Activated naive CD4-positive, alpha-beta T cell treated with anti-CD3 and anti-CD28 coated beads, Interleukin-2, amount 10 ng/mL, durations not matched to agents 7 days and 5 days (primary cell): Measurements from ENCODE around the gene COMP.
"Not testable (repeated sequence)": the region's sequence is repeated elsewhere in the genome, so short reads cannot be mapped to it uniquely, and the experiment has no call there.

Source experiments
- CTCF ChIA-PET: fragments of 350-600 bp; sonication (Branson Sonifier 250); formaldehyde crosslinking; loops from one replicate; lab custom pipeline; 2021; ENCODE audit warnings: antibody characterized with exemption; lab: Charles Lee
- DNase-seq: peaks from one replicate; pipeline ENCODE4 v3.0.0-alpha.2; 2020
- H3K27ac Mint-ChIP-seq: one replicate; pipeline ENCODE4 v1.8.0; 2021; ENCODE audit warnings: mild to moderate bottlenecking, moderate library complexity, mixed read lengths
- H3K27me3 Mint-ChIP-seq: one replicate; pipeline ENCODE4 v1.8.0; 2021; ENCODE audit warnings: mild to moderate bottlenecking, mixed read lengths
- H3K36me3 Mint-ChIP-seq: one replicate; pipeline ENCODE4 v1.8.0; 2021; ENCODE audit warnings: mixed read lengths
- H3K4me1 Mint-ChIP-seq: one replicate; pipeline ENCODE4 v1.8.0; 2021; ENCODE audit warnings: mixed read lengths
- H3K4me3 Mint-ChIP-seq: one replicate; pipeline ENCODE4 v1.8.0; 2021; ENCODE audit warnings: mild to moderate bottlenecking, moderate library complexity, mixed read lengths
- H3K9me3 Mint-ChIP-seq: one replicate; pipeline ENCODE4 v1.8.0; 2021; ENCODE audit warnings: mixed read lengths

The COMP gene

GRCh38 chr19:18815673-18816072 is 24.6 kb upstream of the COMP start:
- Mint-ChIP-seq H3K27ac (no peak overlapping the region), H3K4me1 (no peaks in the 10 kb centered on the region), H3K27me3 (peaks cover 17% of the 10 kb centered on the region), H3K36me3 (no peaks in the 10 kb centered on the region), H3K4me3 (no peak overlapping the region), H3K9me3 (no peaks in the 10 kb centered on the region)
- no peak for DNase-seq
- CTCF ChIA-PET: no interaction called here

- CTCF ChIA-PET: interaction anchor here (1.3 kb wide), 1 partner anchor 226 kb away, joined by 3 read pairs; no protein-coding TSS in a partner anchor
- DNase-seq: no peak
- H3K27me3 Mint-ChIP-seq: peaks cover 25% of the 10 kb centered on the region
- H3K36me3 Mint-ChIP-seq: no peaks in the 10 kb centered on the region
- no peak overlapping the region for H3K4me3 Mint-ChIP-seq
- no peak overlapping the region for H3K27ac Mint-ChIP-seq
- no peaks in the 10 kb centered on the region for H3K9me3 Mint-ChIP-seq
- peaks cover 3% of the 10 kb centered on the region for H3K4me1 Mint-ChIP-seq
These were observed 23.0 kb upstream of the COMP start for GRCh38 chr19:18814063-18814462.

- H3K27me3 Mint-ChIP-seq: peaks cover 40% of the 10 kb centered on the region
- CTCF ChIA-PET: interaction anchor here (0.7 to 1.0 kb wide), 2 partner anchors 35 to 54 kb away, joined by 3 read pairs; no protein-coding TSS in a partner anchor
- not testable (repeated sequence) for H3K9me3 Mint-ChIP-seq, H3K4me3 Mint-ChIP-seq, H3K27ac Mint-ChIP-seq, H3K4me1 Mint-ChIP-seq, DNase-seq, H3K36me3 Mint-ChIP-seq
These were observed 20.5 kb upstream of the COMP start for GRCh38 chr19:18811638-18812037.

GRCh38 chr19:18809149-18809868 is 18.2 kb upstream of the COMP start:
- Mint-ChIP-seq H3K4me3 (no peak overlapping the region), H3K27ac (no peak overlapping the region), H3K4me1 (peaks cover 3% of the 10 kb centered on the region), H3K36me3 (no peaks in the 10 kb centered on the region), H3K9me3 (no peaks in the 10 kb centered on the region), H3K27me3 (peaks cover 42% of the 10 kb centered on the region)
- CTCF ChIA-PET: no interaction called here
- no peak for DNase-seq

- Mint-ChIP-seq H3K27ac (no peak overlapping the region), H3K36me3 (no peaks in the 10 kb centered on the region), H3K27me3 (peaks cover 47% of the 10 kb centered on the region), H3K4me3 (no peak overlapping the region), H3K9me3 (no peaks in the 10 kb centered on the region), H3K4me1 (peaks cover 3% of the 10 kb centered on the region)
- CTCF ChIA-PET: no interaction called here
- no peak for DNase-seq
These were observed 16.8 kb upstream of the COMP start for GRCh38 chr19:18807861-18808331.

- H3K27ac Mint-ChIP-seq: no peak overlapping the region
- CTCF ChIA-PET: no interaction called here
- H3K4me1 Mint-ChIP-seq: peaks cover 3% of the 10 kb centered on the region
- H3K9me3 Mint-ChIP-seq: no peaks in the 10 kb centered on the region
- DNase-seq: no peak
- peaks cover 32% of the 10 kb centered on the region for H3K27me3 Mint-ChIP-seq
- no peak overlapping the region for H3K4me3 Mint-ChIP-seq
- no peaks in the 10 kb centered on the region for H3K36me3 Mint-ChIP-seq
These were observed 13.5 kb upstream of the COMP start for GRCh38 chr19:18804643-18805042.

GRCh38 chr19:18804139-18804601 is 13.1 kb upstream of the COMP start:
- Mint-ChIP-seq H3K27ac (no peak overlapping the region), H3K4me1 (no peaks in the 10 kb centered on the region)

GRCh38 chr19:18803550-18804138 is 12.5 kb upstream of the COMP start:
- CTCF ChIA-PET: interaction anchor here (1.0 kb wide), 1 partner anchor 63 kb away, joined by 5 read pairs; no protein-coding TSS in a partner anchor
- Mint-ChIP-seq H3K4me1 (no peaks in the 10 kb centered on the region), H3K9me3 (no peaks in the 10 kb centered on the region), H3K4me3 (no peak overlapping the region), H3K27me3 (peaks cover 22% of the 10 kb centered on the region), H3K36me3 (no peaks in the 10 kb centered on the region), H3K27ac (no peak overlapping the region)
- DNase-seq: no peak

More at GRCh38 chr19:18804139-18804601, 13.1 kb upstream of the COMP start:
- H3K9me3 Mint-ChIP-seq: no peaks in the 10 kb centered on the region
- H3K27me3 Mint-ChIP-seq: peaks cover 27% of the 10 kb centered on the region
- H3K36me3 Mint-ChIP-seq: no peaks in the 10 kb centered on the region
- CTCF ChIA-PET: interaction anchor here (1.0 kb wide), 1 partner anchor 62 kb away, joined by 5 read pairs; no protein-coding TSS in a partner anchor
- no peak overlapping the region for H3K4me3 Mint-ChIP-seq
- no peak for DNase-seq

GRCh38 chr19:18802354-18802753 is 11.2 kb upstream of the COMP start:
- no peak for DNase-seq
- CTCF ChIA-PET: no interaction called here
- Mint-ChIP-seq H3K36me3 (no peaks in the 10 kb centered on the region), H3K9me3 (no peaks in the 10 kb centered on the region), H3K4me3 (no peak overlapping the region), H3K4me1 (no peaks in the 10 kb centered on the region), H3K27ac (no peak overlapping the region), H3K27me3 (peaks cover 9% of the 10 kb centered on the region)

GRCh38 chr19:18800636-18801035 is 9.5 kb upstream of the COMP start:
- H3K4me1 Mint-ChIP-seq: no peaks in the 10 kb centered on the region
- DNase-seq: no peak
- CTCF ChIA-PET: no interaction called here
- H3K27me3 Mint-ChIP-seq: peaks cover 7% of the 10 kb centered on the region
- H3K27ac Mint-ChIP-seq: no peak overlapping the region
- H3K4me3 Mint-ChIP-seq: no peak overlapping the region
- H3K9me3 Mint-ChIP-seq: no peaks in the 10 kb centered on the region
- no peaks in the 10 kb centered on the region for H3K36me3 Mint-ChIP-seq

- H3K36me3 Mint-ChIP-seq: no peaks in the 10 kb centered on the region
- no peak for DNase-seq
- H3K9me3 Mint-ChIP-seq: no peaks in the 10 kb centered on the region
- H3K4me1 Mint-ChIP-seq: no peaks in the 10 kb centered on the region
- no peak overlapping the region for H3K4me3 Mint-ChIP-seq
- CTCF ChIA-PET: no interaction called here
- no peak overlapping the region for H3K27ac Mint-ChIP-seq
- H3K27me3 Mint-ChIP-seq: peaks cover 7% of the 10 kb centered on the region
These were observed 9.0 kb upstream of the COMP start for GRCh38 chr19:18800079-18800478.

GRCh38 chr19:18799389-18799970 is 8.4 kb upstream of the COMP start:
- Mint-ChIP-seq H3K4me3 (no peak overlapping the region), H3K27ac (no peak overlapping the region), H3K9me3 (no peaks in the 10 kb centered on the region), H3K4me1 (no peaks in the 10 kb centered on the region), H3K27me3 (peaks cover 7% of the 10 kb centered on the region), H3K36me3 (no peaks in the 10 kb centered on the region)
- DNase-seq: no peak
- CTCF ChIA-PET: no interaction called here

- DNase-seq: no peak
- CTCF ChIA-PET: interaction anchor here (0.7 kb wide), 1 partner anchor 68 kb away, joined by 3 read pairs; no protein-coding TSS in a partner anchor
- Mint-ChIP-seq H3K27me3 (no peaks in the 10 kb centered on the region), H3K36me3 (no peaks in the 10 kb centered on the region), H3K4me1 (no peaks in the 10 kb centered on the region), H3K4me3 (no peak overlapping the region), H3K27ac (no peak overlapping the region), H3K9me3 (no peaks in the 10 kb centered on the region)
These were observed 7.6 kb upstream of the COMP start for GRCh38 chr19:18798384-18799352.

- H3K27ac Mint-ChIP-seq: no peak overlapping the region
- H3K9me3 Mint-ChIP-seq: no peaks in the 10 kb centered on the region
- H3K4me1 Mint-ChIP-seq: no peaks in the 10 kb centered on the region
- CTCF ChIA-PET: no interaction called here
- no peak overlapping the region for H3K4me3 Mint-ChIP-seq
- DNase-seq: no peak
- no peaks in the 10 kb centered on the region for H3K27me3 Mint-ChIP-seq
- H3K36me3 Mint-ChIP-seq: no peaks in the 10 kb centered on the region
These were observed 5.1 kb upstream of the COMP start for GRCh38 chr19:18796239-18796638.
